DND-41 (cell line): Measurements from ENCODE around the gene KCNJ16.

Source experiments
- CTCF ChIP-seq: IDR thresholded peaks from 2 replicates; pipeline ENCODE4 v1.5.1; 2012; ENCODE audit warnings: borderline replicate concordance, low read length, moderate library complexity, mild to moderate bottlenecking; ENCODE audit not compliant: poor library complexity, severe bottlenecking; ENCODE audit errors: extremely low read depth
- EZH2 ChIP-seq: IDR thresholded peaks from 3 replicates; pipeline ENCODE4 v1.6.1; 2012; ENCODE audit warnings: borderline replicate concordance, low read depth, mild to moderate bottlenecking, moderate library complexity, low read length, inconsistent platforms; ENCODE audit not compliant: severe bottlenecking

GRCh38 chr17:70096861-70097260 lies 21.8 kb downstream of the KCNJ16 start:
- TF ChIP-seq CTCF (no peak), EZH2 (no peak)
